Psoas muscle (tissue), 8 donors: ENCODE measurements around the gene APOB. TPM values are rescaled to one million over a fixed set of nuclear protein-coding genes. Genes with fewer than 3 reads are reported as not detected.

Source experiments
- ATAC-seq, 4 donors: fragments of 200-7000 bp; cut with Tn5 transposase; one replicate each; pipeline ENCODE4 v1.9.1; 2020; ENCODE audit warnings: moderate library complexity in 3 of 4, mild to moderate bottlenecking in 2 of 4
- DNase-seq, 2 donors: peaks; one replicate each; pipeline ENCODE4 v3.0.0-alpha.2; 2020
- H3K27ac ChIP-seq: fragments of 200-600 bp; one replicate; pipeline ENCODE4 v1.8.0; 2022
- H3K27me3 ChIP-seq, 3 donors: fragments of 200-600 bp in 1 of 3; one replicate each; pipeline versions ENCODE4 v1.6.1 to v1.8.0; 2013 to 2022; ENCODE audit warnings: low read length in 2 of 3, mild to moderate bottlenecking in 2 of 3, moderate library complexity in 1 of 3; ENCODE audit not compliant: insufficient read depth in 3 of 3
- H3K36me3 ChIP-seq, 2 donors: fragments of 200-600 bp in 1 of 2; one replicate each; pipeline versions ENCODE4 v1.6.1 to v1.8.0; 2013 to 2022; ENCODE audit warnings: low read depth in 1 of 2, mild to moderate bottlenecking in 1 of 2, moderate library complexity in 1 of 2; ENCODE audit not compliant: insufficient read depth in 1 of 2
- H3K4me1 ChIP-seq: fragments of 200-600 bp; one replicate; pipeline ENCODE4 v1.8.0; 2022
- H3K4me3 ChIP-seq: fragments of 200-600 bp; one replicate; pipeline ENCODE4 v1.8.0; 2022; ENCODE audit warnings: mild to moderate bottlenecking
- H3K9me3 ChIP-seq: fragments of 200-600 bp; one replicate; pipeline ENCODE4 v1.8.0; 2022
- WGBS, 3 donors: extraction: QIAGEN DNeasy Blood & Tissue Kit; methylation state at CpG; one replicate each; pipeline versions ENCODE4 v1.1.6 to v1.1.7; 2013; 5-methylcytosine and 5-hydroxymethylcytosine counted together
- intact Hi-C, 2 donors: fragments of 100-400 bp; cut with DNase I; formaldehyde crosslinking; loops; one replicate each; pipeline versions ENCODE4 v1.11.0 to v1.14.2; 2022
- polyA plus RNA-seq, 3 donors: library from polyadenylated mRNA; stranded (reverse); fragments of 200-250 nt; gene quantifications; one replicate each; pipeline ENCODE4 v1.2.3, GENCODE V29; 2013
- total RNA-seq, 4 donors: library from RNA; stranded (reverse); fragmentation: NEBNext Ultra II Directional in 2 of 4; extraction: Animal tissue kit (Norgen Biotek cat#: 25700) in 2 of 4; gene quantifications; one replicate each; pipeline versions ENCODE4 v1.2.1 to v1.2.4, GENCODE V29; 2021 to 2023
- TF ChIP-seq, protein P1 (sequence below): fragments of 200-600 bp; IDR thresholded peaks from one replicate; pipeline ENCODE4 v1.8.0; 2022; ENCODE audit warnings: antibody characterized with exemption
- donor health status: healthy with polysubstance abuse.
- donor health status: DM: no; HTN: no; CAD: no; lungs with moderate emphysema.
- donor health status: Bipolar disorder and iron deficiency.
- donor health status: healthy.
- donor health status: DM: yes; HTN: yes; CAD: no.
- donor health status: DM: no; HTN: no; CAD: no.
- donor health status: DM: no; HTN: no; CAD: no.
- donor health status: DM: yes; HTN: yes; CAD: no.

APOB gene
- total and polyA plus RNA-seq, 7 donors, result 0.03 to 0.64 (median 0.34) TPM

DNA sequence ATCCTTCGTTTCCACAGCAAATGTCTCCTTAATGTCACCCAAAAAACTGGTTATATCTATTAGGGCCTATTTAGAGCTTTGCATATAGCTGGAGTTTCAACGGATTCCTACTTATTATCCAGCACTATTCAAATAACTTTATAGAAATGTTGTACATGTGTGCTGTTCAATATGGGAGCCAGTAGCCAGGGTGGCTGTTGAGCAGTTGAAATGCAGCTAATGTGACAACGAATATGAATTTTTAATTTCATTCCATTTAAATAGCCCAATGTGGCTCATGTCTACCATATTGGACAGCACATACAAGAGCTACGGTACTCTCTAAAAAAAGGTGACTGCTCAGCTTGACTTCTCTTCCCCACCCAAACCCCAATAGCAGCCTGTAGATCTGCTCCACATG, 2.4 kb downstream of the APOB start:
- Histone ChIP-seq H3K4me1 (peaks cover 14% of the 10 kb centered on the region), H3K4me3 (no peak overlapping the region), H3K27ac (no peak overlapping the region), H3K27me3 (peaks cover 0 to 12% (median 2%) of the 10 kb centered on the region in 3 donors), H3K9me3 (no peaks in the 10 kb centered on the region), H3K36me3 (no peaks in the 10 kb centered on the region)
- TF ChIP-seq, protein P1, sequence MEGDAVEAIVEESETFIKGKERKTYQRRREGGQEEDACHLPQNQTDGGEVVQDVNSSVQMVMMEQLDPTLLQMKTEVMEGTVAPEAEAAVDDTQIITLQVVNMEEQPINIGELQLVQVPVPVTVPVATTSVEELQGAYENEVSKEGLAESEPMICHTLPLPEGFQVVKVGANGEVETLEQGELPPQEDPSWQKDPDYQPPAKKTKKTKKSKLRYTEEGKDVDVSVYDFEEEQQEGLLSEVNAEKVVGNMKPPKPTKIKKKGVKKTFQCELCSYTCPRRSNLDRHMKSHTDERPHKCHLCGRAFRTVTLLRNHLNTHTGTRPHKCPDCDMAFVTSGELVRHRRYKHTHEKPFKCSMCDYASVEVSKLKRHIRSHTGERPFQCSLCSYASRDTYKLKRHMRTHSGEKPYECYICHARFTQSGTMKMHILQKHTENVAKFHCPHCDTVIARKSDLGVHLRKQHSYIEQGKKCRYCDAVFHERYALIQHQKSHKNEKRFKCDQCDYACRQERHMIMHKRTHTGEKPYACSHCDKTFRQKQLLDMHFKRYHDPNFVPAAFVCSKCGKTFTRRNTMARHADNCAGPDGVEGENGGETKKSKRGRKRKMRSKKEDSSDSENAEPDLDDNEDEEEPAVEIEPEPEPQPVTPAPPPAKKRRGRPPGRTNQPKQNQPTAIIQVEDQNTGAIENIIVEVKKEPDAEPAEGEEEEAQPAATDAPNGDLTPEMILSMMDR, result no peak
- no peak for DNase-seq
- ATAC-seq, result no peak
- intact Hi-C loops, result loop anchor here (5.0 to 10.0 kb wide), 2 partner anchors 276 to 377 kb away; partner anchors contain the start of gene GDF7 (in 1 of the 2)
- 91 to 93% (median 93%) methylated on average over 4 of the region's 4 CpGs for WGBS, 3 donors

DNA sequence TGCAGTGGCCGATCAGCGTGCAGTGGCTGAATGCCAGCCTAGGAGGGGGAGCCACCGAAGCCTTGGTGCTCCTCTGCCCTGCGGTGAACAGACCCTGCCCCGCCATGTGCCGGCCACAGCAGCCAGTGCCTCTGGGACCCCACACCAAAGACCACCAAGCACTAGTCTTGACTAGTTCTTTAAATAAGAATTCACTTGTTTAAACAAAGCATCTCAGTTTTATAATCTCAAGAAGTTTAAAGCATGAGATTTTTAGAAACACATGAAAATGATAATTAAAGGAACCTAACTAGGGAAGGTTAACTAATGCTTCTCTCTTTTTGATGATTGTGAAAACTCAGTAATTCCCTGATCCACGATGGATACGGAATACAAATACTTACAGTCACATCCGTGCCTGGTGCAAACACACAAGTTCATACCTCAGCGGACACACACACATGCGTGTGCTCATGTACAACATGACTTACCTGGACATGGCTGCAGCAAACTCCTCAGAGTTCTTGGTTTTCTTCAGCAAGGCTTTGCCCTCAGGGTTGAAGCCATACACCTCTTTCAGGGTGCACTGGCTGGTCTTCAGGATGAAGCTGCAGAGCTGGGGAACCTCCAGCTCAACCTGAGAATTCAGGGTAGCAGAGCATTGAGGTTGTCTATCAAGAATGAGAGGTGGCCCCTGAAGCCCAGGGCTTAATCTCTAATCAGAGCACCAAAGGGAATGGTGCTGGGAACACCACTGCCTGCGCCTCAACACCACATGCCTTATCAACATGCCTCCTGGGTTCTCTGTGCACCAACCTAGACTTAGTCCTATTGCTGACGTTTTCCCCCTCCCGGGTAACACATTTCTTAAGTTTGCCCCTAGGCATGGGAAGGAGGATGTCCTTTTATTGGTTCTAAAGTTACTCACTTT, 3.1 kb downstream of the APOB start:
- Histone ChIP-seq H3K36me3 (no peaks in the 10 kb centered on the region), H3K27ac (no peak overlapping the region), H3K27me3 (peaks cover 0 to 12% (median 2%) of the 10 kb centered on the region in 3 donors), H3K4me3 (no peak overlapping the region), H3K9me3 (no peaks in the 10 kb centered on the region), H3K4me1 (peaks cover 14% of the 10 kb centered on the region)
- 82 to 89% (median 85%) methylated on average over 14 of the region's 14 CpGs for WGBS, 3 donors
- TF ChIP-seq, protein P1, result no peak
- DNase-seq (no peak), ATAC-seq (no peak)
- intact Hi-C loops, result loop anchor here (5.0 to 10.0 kb wide), 2 partner anchors 277 to 376 kb away; partner anchors contain the start of gene GDF7 (in 1 of the 2)

DNA sequence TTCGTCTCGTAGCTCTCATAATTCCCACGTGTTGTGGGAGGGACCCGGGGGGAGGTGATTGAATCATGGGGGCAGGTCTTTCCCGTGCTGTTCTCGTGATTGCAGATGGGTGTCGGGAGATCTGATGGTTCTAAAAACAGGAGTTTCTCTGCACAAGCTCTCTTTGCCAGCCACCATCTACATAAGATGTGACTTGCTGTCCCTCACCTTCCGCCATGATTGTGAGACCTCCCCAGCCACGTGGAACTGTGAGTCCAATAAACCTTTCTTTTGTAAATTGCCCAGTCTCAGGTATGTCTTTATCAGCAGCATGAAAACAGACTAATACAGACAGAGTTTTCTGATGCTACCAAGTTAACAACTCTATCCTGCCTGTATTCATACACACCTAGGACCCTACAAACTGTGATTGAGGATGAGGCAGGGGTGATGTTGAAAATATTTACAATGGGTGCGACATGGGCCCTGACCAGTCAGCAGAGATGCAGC, 3.9 kb downstream of the APOB start:
- Histone ChIP-seq H3K36me3 (no peaks in the 10 kb centered on the region), H3K27me3 (peaks cover 0 to 12% (median 2%) of the 10 kb centered on the region in 3 donors), H3K4me1 (peaks cover 14% of the 10 kb centered on the region), H3K9me3 (no peaks in the 10 kb centered on the region), H3K27ac (no peak overlapping the region), H3K4me3 (no peak overlapping the region)
- intact Hi-C loops, result loop anchor here (5.0 to 10.0 kb wide), 2 partner anchors 277 to 375 kb away; partner anchors contain the start of gene GDF7 (in 1 of the 2)
- TF ChIP-seq, protein P1, result no peak
- DNase-seq, result no peak
- WGBS, 3 donors, result 68 to 77% (median 68%) methylated on average over 10 of the region's 10 CpGs
- ATAC-seq, result no peak

DNA sequence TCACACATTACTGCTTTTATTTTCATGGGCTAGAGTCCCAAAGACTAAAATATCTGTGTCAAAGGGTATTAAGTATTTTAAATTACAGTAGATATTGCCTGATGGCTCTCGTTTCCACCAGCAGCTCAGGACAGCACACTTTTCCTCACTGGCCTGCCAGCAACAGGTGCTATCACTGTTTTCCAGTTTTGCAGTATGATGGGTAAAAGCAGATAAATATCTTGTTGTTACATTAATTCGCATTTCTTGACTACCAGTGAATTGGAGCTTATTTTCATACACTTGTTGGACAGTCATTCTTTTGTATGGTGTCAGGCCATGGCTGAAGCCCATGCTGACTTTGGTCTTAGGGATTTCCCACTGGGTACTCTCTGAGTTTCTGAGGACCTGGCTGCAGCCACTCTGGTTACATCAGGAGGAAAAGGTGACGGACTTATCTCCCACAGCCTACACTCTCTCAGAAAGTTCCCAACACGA, 4.8 kb downstream of the APOB start:
- intact Hi-C loops, result no loop called here
- no peak overlapping the region for H3K27ac ChIP-seq

More for the DNA sequence above, 4.8 kb downstream of the APOB start:
- Histone ChIP-seq H3K4me1 (peaks cover 14% of the 10 kb centered on the region), H3K27me3 (peaks cover 0 to 9% (median 2%) of the 10 kb centered on the region in 3 donors), H3K36me3 (no peaks in the 10 kb centered on the region), H3K4me3 (no peak overlapping the region), H3K9me3 (no peaks in the 10 kb centered on the region)
- DNase-seq (no peak), ATAC-seq (peak in 3 of 4 donors; percentile 11 to 53 (median 35))
- TF ChIP-seq, protein P1, result no peak
- 26 to 43% (median 36%) methylated on average over 4 of the region's 4 CpGs for whole genome bisulfite sequencing, 3 donors
